Dermis microvascular lymphatic vessel endothelial cell (primary cell): ENCODE data around the gene CD4. TPM values are rescaled to one million over a fixed set of nuclear protein-coding genes. Genes with fewer than 3 reads are reported as not detected.

Experiments
- DNase-seq, 2 donors: peaks; one replicate each; pipeline versions ENCODE4 v3.0.0 to v3.0.0-alpha.2; 2010; ENCODE audit warnings: low read depth in 2 of 2
- total RNA-seq: library from RNA; depleted of rRNA; stranded (reverse); fragments of >200 nt; gene quantifications from 2 replicates; pipeline ENCODE4 v1.2.1, GENCODE V29; 2014

The CD4 gene
- total RNA-seq, 1 donor from 2014 or later: not detected

DNA sequence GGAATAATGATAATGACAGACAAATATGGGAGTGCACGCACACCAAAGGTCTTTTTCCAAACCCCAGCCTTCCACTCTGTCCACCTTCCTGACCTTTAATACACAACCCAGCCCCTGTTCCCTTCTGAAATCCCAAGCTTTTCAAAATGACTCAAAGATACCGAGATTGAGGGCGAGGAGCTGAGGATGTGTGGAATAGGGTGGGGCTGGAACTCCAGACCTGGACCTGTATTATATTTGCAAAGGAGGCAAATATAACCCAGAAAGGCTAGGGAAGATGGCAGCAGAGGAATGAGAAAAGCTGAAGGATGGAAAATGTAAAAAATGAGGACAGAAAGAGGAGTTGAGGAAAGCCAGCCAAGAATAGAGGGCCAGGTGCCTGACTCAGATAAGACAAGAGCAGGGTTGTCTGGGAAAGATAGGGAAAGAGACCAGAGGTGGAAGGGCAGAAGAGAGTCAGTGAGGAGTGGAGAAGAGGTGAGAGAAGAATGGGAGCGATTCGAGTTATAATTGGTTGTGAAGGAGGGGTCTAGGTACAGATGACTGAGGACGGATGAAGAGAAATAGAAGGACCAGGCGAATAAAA, 24.2 kb upstream of the CD4 start:
- DNase-seq: peak in 1 of 2 donors; percentile 34

DNA sequence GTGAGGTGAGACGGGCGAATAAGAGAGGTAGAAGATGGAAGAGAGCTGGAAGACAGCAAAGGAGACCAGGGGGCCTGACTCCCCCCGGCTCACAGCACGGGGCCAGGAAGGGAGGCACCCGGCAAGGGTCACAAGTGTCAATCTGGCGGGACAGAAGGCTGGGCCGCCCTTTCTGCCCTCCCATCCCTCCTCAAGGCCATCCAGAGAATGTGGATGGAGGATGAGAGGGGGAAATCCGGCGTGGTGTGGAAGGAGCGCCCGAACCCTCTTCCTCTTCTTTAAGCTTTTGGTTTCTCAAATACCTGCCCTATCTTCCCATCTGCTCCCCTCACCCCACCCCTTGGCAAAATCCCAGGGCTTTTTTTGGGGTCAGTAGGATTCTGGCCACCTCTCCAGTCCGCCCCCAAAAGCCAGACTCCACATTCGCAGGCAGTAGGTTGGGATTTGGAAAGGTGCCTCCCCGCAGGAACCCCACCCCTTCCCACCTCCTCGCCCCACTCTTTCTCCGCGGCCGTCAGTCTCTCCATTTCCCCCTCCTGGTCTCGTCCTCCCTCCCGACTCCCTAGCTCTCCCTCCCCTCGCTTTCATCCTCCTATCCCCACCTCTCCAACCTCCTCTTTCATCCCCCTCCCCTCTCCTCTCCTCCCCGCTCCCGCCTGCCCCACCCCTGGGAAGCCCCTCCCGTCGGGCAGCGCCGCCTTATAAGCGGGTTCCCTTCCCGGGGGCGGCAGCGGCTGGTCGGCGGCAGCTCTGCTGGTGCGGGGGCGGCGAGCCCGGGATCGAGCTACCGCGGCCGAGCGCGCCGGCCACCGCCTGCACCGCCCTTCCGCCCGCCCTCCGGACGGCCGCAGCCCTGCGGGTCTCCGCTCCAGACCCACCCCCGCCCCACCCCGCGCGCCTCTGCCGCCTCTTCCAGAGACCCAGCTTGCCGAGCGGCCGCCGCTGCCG, 23.4 kb upstream of the CD4 start, which contains the start of gene PTMS:
TSS of gene PTMS (plus strand) at position 730 of the 948 bp plus-strand sequence. CDS start 343 bp downstream, outside the sequence.
- peak; percentile 72 to 93 for DNase-seq

DNA sequence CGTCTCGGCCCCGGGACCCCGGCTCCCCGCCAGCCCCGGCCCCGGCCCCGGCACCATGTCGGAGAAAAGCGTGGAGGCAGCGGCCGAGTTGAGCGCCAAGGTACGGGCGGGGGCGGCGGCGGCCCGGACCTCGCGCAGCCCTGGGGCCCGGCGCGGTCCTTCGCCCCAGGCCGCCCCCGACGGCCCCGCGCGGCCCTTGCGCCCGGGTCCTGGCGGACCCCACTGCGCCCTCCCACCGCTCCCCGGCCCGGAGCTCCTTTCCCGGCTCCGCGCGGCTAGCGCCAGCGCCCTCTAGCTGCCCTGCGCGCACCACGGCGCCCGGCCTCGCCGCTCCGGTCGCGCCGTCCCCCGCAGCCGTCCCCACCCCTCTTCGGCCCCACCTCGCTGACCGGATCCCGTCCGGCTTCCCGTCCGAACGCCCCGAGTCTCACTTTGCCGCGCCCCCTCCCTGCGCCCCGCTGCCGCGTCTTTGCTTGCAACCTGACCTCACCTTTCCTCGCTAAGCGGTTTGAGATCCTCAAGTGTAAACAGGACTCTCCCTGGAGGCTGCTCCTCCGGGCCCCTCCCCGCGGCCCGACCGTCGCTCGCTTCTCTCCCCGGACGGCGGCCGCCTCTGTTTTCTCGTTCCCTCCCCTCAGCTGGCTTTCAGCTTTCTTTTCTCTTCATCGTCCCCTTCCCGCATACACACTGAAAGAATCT, 22.5 kb upstream of the CD4 start:
- peak in 1 of 2 donors; percentile 81 for DNase-seq

DNA sequence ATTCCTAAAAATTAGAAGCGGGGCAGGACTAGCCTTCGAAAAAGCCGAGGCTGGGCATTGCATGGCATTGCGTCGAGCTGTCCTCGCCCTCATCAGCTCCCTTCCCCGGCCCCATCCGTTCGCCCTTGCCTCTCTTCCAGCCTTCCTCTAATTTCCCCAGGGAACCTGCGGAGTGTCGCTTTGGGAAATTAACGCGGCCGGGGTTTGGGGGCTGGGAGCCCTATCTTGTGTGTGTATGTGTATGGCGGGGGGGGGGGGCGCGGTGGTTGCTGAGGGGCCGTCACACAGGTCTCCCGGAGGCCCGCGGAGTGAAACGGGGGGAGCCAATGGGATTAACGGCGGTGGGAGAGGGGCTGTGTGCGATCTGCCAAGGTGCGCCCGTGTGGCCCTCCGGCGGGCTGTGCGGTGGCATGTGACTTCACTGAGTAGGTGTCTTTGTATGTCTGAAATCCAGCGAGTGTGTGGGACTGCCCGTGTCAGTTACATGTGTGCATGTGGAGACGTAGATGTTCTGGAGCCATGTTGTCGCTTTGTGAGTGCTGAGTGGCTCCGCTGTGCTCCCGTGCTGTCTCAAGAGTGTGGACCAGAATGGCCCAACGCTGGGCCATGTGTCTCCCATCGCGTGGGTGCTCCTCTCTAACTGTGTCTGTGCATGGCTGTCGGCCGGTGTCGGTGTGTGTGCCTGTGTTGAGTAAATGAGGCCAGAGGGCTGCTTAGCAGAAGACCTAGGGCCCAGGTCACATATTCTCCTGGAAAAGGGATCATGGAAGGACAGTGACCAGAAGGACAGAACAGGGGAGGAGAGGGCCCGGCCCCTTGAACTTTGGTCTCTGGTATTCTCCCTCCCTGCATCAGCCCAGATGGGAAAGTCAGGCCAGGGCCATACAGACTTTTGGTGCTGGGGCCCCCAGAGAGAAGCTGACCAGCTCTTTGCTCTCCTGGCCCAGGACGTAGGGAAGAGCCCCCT, 21.7 kb upstream of the CD4 start:
- peak in 1 of 2 donors; percentile 41 for DNase-seq

DNA sequence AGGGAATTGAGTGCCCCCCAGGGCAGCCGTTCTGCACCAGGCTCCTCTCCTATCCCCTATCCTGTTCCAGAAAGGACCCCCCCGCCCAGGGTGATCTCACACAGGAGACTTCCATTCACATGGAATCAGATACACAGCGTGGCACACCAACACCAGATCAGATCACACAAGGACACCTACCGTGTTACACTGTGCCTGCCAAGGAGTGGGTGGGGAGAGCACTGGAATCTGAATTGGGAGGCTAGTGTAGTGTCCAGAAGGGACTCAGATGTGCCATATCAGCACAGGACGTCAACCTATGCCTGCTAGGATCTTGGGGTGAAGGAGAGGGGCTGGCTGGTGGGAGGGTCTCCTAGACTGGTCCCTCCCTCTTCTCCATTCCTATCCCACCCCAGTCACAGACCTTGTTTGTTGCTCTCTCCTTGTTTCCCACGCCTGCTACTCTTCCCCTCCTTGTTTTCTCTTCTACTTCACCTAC, 20.9 kb upstream of the CD4 start:
- DNase-seq: peak in 1 of 2 donors; percentile 31

DNA sequence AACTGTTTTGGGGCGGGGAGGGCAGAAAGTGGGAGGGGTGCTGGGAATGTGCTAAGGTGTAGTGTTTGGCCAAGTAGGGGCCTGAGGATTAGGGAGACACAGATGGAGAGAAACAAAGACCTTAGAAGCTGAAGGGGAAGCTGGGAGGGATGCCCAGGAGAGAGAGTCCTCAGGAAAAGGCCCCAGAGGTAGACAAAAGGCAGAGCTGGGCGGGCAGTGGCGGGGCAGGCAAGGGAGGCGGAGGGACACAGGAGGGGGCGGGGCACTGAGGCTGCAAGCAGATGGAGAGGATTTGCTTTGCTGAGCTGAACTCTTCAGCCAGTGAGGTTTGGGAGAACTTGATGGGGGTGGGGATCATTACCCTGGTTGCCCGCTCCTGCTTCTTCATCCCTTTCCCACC, 20.3 kb upstream of the CD4 start:
- peak in 1 of 2 donors; percentile 46 for DNase-seq

DNA sequence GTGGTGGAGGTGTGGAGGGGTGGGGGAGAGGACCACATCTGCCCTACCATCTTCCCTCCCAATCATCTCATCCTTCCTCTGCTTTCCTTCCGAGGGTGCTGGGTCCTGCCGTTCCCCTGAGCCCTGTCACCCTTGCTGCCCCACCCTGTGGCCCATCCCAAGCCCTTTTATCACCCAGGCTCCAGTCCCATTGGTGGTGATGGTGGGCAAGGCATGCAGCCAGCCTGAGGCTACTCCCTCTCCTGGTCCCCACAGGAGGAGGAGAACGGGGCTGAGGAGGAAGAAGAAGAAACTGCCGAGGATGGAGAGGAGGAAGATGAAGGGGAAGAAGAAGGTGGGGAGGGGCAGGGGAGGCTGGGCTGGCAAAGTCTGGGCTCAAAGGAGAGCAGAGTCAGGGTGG, 19.7 kb upstream of the CD4 start:
- no peak for DNase-seq

DNA sequence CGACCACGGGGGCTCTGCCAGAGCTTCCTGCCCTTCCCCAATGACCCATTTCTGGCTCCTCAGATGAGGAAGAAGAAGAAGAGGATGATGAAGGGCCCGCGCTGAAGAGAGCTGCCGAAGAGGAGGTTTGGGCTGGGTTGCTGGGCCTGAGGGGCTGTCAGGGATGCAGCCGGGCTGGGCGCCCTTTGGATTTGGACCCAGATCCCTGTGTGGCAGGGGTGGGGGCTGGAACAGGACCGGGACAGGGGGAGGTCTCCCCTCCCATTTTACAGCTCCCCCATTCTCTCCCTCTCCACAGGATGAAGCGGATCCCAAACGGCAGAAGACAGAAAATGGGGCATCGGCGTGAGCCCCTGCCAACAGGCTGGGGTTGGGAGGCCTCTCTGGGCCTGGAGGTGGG, 19.2 kb upstream of the CD4 start:
- no peak for DNase-seq

- DNase-seq: no peak
Measured at GRCh38 chr12:6770600-6770999, 18.7 kb upstream of the CD4 start.

DNA sequence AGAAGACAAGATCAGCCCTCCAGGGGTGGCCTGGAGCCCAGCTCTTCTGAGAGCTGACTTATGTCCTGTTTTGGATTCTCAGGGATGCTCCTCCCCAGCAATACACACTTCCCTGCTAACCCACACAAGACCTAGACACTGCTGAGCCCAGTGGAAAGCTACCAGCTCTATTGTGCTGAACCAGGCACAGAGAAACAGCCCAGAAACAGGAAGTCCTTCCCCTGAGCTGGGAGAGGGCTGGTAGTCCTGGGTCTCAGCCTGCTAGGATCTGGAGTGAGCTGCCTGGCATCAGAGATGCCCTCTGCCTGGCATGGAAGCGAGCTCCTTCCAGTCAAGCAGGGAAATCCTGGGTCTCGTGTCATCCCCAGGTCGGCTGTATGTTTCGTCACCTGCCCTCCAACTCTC, 18.2 kb upstream of the CD4 start:
- DNase-seq: peak; percentile 50 to 85

DNA sequence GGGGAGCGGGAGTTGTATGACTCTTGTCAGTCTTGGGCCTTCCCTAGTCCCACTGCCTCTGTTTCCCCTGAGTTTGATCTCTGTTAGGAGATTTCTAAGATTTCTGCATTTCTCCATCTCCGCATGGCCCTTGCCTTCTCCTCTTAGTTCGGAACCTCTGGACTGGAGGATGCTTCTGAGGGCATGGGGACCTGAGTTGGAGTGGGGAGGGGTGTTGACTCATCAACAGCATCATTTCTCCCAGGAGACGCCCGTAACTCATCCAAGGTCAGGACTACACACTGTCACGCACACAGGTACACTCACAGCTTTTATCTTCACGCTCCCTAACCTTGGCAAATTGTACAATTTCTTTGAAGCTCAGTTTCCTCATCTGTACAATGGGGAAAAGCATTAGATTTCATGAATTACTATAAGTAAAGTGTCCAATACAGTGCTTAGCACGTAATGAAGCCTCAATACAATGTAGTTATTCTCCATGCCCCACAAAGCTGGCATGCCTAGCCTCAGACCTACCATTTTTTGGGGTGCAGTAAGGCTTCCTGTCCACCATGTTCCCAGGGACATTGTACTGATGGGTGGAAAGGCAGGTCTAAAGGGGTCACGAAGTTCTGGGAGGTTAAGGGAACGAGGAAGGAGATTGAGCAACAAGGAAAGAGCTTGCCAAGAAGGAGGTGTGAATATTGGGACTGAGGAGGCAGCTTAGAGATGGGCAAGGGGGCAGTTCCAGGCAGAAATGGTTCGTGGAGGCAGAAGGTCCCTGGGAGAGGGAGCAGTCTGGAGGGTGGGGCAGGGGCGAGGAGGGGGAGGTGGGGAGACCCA, 17.6 kb upstream of the CD4 start:
- DNase-seq: no peak

DNA sequence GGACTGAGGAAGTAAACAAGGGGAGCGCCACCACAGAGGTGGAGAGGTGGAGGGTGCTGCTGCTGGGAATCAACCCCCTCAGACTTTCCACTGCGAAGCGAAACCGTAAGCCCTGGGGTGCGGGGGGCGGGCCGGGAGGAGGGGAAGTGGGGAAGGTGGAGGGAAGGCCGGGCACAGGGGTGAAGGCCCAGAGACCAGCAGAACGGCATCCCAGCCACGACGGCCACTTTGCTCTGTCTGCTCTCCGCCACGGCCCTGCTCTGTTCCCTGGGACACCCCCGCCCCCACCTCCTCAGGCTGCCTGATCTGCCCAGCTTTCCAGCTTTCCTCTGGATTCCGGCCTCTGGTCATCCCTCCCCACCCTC, 17.0 kb upstream of the CD4 start, which contains the start of gene LAG3:
TSS of gene LAG3 (plus strand) at position 190 of the 365 bp plus-strand sequence. CDS start 333 bp downstream, outside the sequence.
- no peak for DNase-seq

GRCh38 chr12:6772726-6773589, 16.4 kb upstream of the CD4 start:
- no peak for DNase-seq

DNA sequence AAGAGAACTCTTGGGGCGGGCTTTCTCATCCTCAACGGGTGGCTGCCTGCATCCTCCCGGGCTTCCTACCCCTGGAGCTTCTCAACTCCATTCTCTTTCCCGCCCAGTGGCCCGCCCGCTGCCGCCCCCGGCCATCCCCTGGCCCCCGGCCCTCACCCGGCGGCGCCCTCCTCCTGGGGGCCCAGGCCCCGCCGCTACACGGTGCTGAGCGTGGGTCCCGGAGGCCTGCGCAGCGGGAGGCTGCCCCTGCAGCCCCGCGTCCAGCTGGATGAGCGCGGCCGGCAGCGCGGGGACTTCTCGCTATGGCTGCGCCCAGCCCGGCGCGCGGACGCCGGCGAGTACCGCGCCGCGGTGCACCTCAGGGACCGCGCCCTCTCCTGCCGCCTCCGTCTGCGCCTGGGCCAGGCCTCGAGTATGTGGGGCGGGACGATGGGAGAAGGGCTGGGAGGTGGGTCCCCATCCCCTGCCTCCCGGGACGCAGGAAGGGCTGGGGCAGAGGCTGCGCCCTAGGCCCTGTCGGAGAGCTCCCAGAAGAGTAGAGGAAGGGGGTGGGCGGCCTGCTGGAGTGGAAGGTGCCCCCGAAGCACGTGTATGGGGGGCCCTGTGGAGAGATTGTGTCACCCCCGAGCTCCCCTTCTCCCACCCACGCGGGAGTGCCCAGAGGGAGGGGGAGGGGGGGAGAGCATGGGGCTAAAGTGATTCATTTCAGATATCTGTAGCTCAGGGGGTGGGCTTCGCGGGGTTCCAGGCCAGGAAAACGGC, 15.6 kb upstream of the CD4 start:
- DNase-seq: no peak

DNA sequence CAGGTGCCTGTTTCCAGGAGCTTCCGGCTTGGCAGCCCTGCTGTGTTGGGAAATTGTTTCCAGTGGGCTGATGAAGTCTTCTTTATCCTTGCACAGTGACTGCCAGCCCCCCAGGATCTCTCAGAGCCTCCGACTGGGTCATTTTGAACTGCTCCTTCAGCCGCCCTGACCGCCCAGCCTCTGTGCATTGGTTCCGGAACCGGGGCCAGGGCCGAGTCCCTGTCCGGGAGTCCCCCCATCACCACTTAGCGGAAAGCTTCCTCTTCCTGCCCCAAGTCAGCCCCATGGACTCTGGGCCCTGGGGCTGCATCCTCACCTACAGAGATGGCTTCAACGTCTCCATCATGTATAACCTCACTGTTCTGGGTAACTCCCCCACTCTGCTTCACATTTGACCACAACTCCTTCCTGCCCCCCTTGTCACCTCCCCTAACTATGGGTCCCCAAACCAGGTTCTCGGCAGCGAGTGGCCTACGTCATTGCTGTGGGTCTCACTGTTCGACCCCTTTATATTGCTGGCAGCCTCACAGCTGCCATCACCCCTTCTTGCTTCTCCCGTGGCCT, 14.7 kb upstream of the CD4 start:
- no peak for DNase-seq

DNA sequence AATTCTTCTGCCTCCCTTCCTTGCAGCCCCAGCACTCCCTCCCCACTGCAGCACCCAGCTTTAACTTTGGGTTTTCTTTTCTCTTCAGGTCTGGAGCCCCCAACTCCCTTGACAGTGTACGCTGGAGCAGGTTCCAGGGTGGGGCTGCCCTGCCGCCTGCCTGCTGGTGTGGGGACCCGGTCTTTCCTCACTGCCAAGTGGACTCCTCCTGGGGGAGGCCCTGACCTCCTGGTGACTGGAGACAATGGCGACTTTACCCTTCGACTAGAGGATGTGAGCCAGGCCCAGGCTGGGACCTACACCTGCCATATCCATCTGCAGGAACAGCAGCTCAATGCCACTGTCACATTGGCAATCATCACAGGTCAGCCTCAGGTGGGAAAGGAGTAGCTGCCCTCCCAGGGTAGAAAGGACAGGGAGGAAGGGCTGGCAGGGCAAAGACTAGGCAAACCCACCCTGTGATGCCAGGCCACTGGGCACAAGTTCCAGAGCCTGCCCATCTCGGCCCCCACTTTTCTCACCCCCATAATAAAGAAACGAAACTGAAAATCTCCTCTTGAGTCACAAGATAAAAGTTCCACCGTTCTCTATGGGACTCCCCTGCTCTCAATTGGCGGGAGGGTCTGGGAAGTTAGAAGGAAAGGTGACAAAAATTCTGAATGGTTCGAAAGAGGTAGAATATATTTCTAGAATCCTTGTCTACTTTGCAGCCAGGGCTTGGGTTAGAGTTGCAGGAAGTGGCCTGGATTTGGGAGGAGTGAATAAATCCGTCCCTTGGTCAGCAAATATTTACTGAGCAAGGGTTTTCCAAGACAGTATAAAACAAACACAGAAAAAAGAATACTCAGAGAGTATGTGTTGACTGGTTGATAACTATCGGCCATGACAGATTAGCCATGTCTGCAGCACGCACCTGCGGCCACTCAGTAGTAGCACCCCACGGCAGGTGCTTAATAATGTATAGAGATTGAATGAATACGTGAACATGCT, 13.8 kb upstream of the CD4 start:
- no peak for DNase-seq

GRCh38 chr12:6777386-6777785, 11.9 kb upstream of the CD4 start:
- no peak for DNase-seq
